ENCODE measurements around the gene CDH4.

CDH4 gene

DNA sequence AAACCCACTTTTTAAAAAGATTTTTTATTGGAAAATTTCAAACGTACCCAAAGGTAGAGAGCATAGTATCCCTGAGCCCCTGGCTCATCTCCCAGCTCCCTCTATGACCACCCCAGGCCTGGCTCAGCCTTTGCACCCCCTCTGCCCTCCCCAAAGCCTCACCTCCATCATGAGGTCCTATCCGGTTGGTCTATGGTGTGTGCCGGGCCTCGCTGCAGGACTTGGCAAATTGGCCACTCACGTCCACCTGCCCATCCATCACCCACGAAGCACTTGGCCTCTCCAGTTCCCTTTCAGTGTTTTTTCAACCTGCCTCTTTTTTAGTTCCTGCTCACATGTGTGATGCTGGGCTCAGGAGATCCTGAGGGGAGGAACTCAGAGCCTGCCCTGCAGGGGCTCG, 147.4 kb downstream of the CDH4 start:
- Histone ChIP-seq H2BK15ac (ENCODE audit: low read length) (no peak overlapping the region), H3K4me2 (ENCODE audit: insufficient read depth, low read length, poor library complexity, severe bottlenecking) (no peak overlapping the region), H2AK5ac (ENCODE audit: low read depth, low read length) (peak overlapping the region; percentile 21), H4K8ac (ENCODE audit: low read depth, low read length) (no peak overlapping the region), H3K9ac (ENCODE audit: low read depth, low read length, poor library complexity) (no peak overlapping the region), H3K36me3 (replicated peaks in 1 of 2; ENCODE audit: control insufficient read depth in 2 of 2, insufficient read depth in 2 of 2, low read length in 2 of 2) (no peaks in the 10 kb centered on the region), H3K4ac (ENCODE audit: low read length) (no peak overlapping the region), H3K9me3 (replicated peaks in 1 of 2; ENCODE audit: control insufficient read depth in 2 of 2, insufficient read depth in 1 of 2, low read depth in 1 of 2, low read length in 2 of 2) (peaks cover 5 to 10% of the 10 kb centered on the region in 2 donors), H3K23ac (ENCODE audit: low read depth, low read length, poor library complexity) (no peak overlapping the region), H4K91ac (ENCODE audit: low read depth, low read length, poor library complexity) (no peak overlapping the region), H3K18ac (ENCODE audit: low read length) (peak overlapping the region; percentile 41), H3K79me1 (ENCODE audit: low read depth, low read length) (peaks cover 3% of the 10 kb centered on the region), H2BK120ac (ENCODE audit: low read depth, low read length) (no peak overlapping the region), H3K4me1 (ENCODE audit: control insufficient read depth in 2 of 2, insufficient read depth in 1 of 2, low read depth in 1 of 2, low read length in 2 of 2) (no peaks in the 10 kb centered on the region), H3K27me3 (ENCODE audit: control insufficient read depth in 3 of 3, insufficient read depth in 3 of 3, low read depth in 1 of 3, low read length in 3 of 3) (no peaks in the 10 kb centered on the region), H3K14ac (ENCODE audit: low read length) (no peak overlapping the region), H2AFZ (ENCODE audit: low read length) (no peak overlapping the region), H3K4me3 (ENCODE audit: low read length in 2 of 2) (no peak overlapping the region), H3K27ac (replicated peaks; ENCODE audit: low read length) (no peak overlapping the region), H2BK5ac (ENCODE audit: low read length) (no peak overlapping the region), H2BK12ac (ENCODE audit: low read length) (no peak overlapping the region)
- no CpG with 5 or more reads among the region's 7 CpGs for WGBS, 2 donors (ENCODE audit: extremely low coverage in 2 of 2, insufficient read length in 2 of 2, insufficient replicate concordance in 1 of 2)
- DNase-seq (ENCODE audit: low spot score), result no peak

DNA sequence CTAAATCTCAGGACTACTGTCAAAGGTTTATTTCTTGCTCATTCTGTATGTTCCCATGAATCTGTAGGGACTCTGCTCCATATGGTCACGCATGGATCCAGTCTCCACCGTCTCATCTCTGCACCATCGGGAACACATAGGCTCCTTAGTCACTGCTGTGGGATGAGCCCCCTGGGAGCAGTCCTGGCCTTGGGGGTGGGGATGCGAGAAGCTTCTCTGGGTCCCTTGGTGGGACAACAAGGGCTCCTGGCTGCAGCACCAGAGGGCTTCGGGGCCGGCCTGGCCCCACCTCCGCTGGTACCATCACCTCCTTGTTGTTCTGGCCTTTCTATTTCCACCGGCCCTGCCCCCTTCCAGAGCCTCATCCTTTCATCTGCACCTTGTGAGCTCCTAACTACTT, 148.4 kb downstream of the CDH4 start:
- no peak overlapping the region for H3K27ac ChIP-seq (replicated peaks; ENCODE audit: low read length)
- H3K23ac ChIP-seq (ENCODE audit: low read depth, low read length, poor library complexity), result no peak overlapping the region
- H3K4me3 ChIP-seq (ENCODE audit: low read length in 2 of 2), result no peak overlapping the region
- H2AK5ac ChIP-seq (ENCODE audit: low read depth, low read length), result no peak overlapping the region
- H3K27me3 ChIP-seq (ENCODE audit: control insufficient read depth in 3 of 3, insufficient read depth in 3 of 3, low read depth in 1 of 3, low read length in 3 of 3), result no peaks in the 10 kb centered on the region
- H3K9me3 ChIP-seq (replicated peaks in 1 of 2; ENCODE audit: control insufficient read depth in 2 of 2, insufficient read depth in 1 of 2, low read depth in 1 of 2, low read length in 2 of 2), result peaks cover 5 to 15% of the 10 kb centered on the region in 2 donors
- WGBS, 2 donors (ENCODE audit: extremely low coverage in 2 of 2, insufficient read length in 2 of 2, insufficient replicate concordance in 1 of 2), result no CpG with 5 or more reads among the region's 8 CpGs
- H3K4ac ChIP-seq (ENCODE audit: low read length), result no peak overlapping the region
- H2BK15ac ChIP-seq (ENCODE audit: low read length), result no peak overlapping the region
- no peak overlapping the region for H4K8ac ChIP-seq (ENCODE audit: low read depth, low read length)
- no peak overlapping the region for H2BK5ac ChIP-seq (ENCODE audit: low read length)
- no peak overlapping the region for H3K9ac ChIP-seq (ENCODE audit: low read depth, low read length, poor library complexity)
- peaks cover 3% of the 10 kb centered on the region for H3K79me1 ChIP-seq (ENCODE audit: low read depth, low read length)
- H2AFZ ChIP-seq (ENCODE audit: low read length), result no peak overlapping the region
- no peaks in the 10 kb centered on the region for H3K36me3 ChIP-seq (replicated peaks in 1 of 2; ENCODE audit: control insufficient read depth in 2 of 2, insufficient read depth in 2 of 2, low read length in 2 of 2)
- no peaks in the 10 kb centered on the region for H3K4me1 ChIP-seq (ENCODE audit: control insufficient read depth in 2 of 2, insufficient read depth in 1 of 2, low read depth in 1 of 2, low read length in 2 of 2)
- no peak overlapping the region for H4K91ac ChIP-seq (ENCODE audit: low read depth, low read length, poor library complexity)
- no peak overlapping the region for H2BK12ac ChIP-seq (ENCODE audit: low read length)
- DNase-seq (ENCODE audit: low spot score), result no peak
- H3K18ac ChIP-seq (ENCODE audit: low read length), result no peak overlapping the region
- no peak overlapping the region for H2BK120ac ChIP-seq (ENCODE audit: low read depth, low read length)
- H3K4me2 ChIP-seq (ENCODE audit: insufficient read depth, low read length, poor library complexity, severe bottlenecking), result no peak overlapping the region
- H3K14ac ChIP-seq (ENCODE audit: low read length), result no peak overlapping the region

DNA sequence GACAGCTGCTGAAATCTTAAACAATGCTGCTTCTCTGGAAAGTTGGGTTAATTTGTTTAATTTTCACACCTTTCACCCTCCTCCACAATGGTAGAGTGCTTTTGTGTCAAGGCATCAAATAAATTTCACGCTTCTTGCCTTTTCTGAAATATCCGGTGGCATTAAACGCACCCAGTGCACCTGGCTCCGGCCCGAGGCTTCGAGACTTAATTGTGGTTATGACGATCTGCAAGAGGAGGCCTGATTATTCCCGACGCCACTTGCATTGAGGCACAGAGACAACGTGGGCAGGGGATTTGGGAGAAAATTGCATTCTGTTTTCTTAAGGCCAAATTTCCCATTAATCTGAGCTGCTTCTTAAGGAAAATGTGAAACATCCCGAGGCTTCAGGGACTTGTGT, 152.2 kb downstream of the CDH4 start:
- Histone ChIP-seq H3K27ac (replicated peaks; ENCODE audit: low read length) (no peak overlapping the region), H2BK15ac (ENCODE audit: low read length) (no peak overlapping the region), H3K27me3 (ENCODE audit: control insufficient read depth in 3 of 3, insufficient read depth in 3 of 3, low read depth in 1 of 3, low read length in 3 of 3) (no peaks in the 10 kb centered on the region), H3K4me2 (ENCODE audit: insufficient read depth, low read length, poor library complexity, severe bottlenecking) (no peak overlapping the region), H4K91ac (ENCODE audit: low read depth, low read length, poor library complexity) (no peak overlapping the region), H3K4ac (ENCODE audit: low read length) (no peak overlapping the region), H3K18ac (ENCODE audit: low read length) (no peak overlapping the region), H3K4me3 (ENCODE audit: low read length in 2 of 2) (no peak overlapping the region), H2AFZ (ENCODE audit: low read length) (no peak overlapping the region), H3K79me1 (ENCODE audit: low read depth, low read length) (no peaks in the 10 kb centered on the region), H3K23ac (ENCODE audit: low read depth, low read length, poor library complexity) (no peak overlapping the region), H3K36me3 (replicated peaks in 1 of 2; ENCODE audit: control insufficient read depth in 2 of 2, insufficient read depth in 2 of 2, low read length in 2 of 2) (no peaks in the 10 kb centered on the region), H3K9ac (ENCODE audit: low read depth, low read length, poor library complexity) (no peak overlapping the region), H2AK5ac (ENCODE audit: low read depth, low read length) (no peak overlapping the region), H4K8ac (ENCODE audit: low read depth, low read length) (no peak overlapping the region), H2BK5ac (ENCODE audit: low read length) (no peak overlapping the region), H2BK120ac (ENCODE audit: low read depth, low read length) (no peak overlapping the region), H2BK12ac (ENCODE audit: low read length) (no peak overlapping the region), H3K14ac (ENCODE audit: low read length) (no peak overlapping the region), H3K9me3 (replicated peaks in 1 of 2; ENCODE audit: control insufficient read depth in 2 of 2, insufficient read depth in 1 of 2, low read depth in 1 of 2, low read length in 2 of 2) (peaks cover 0 to 12% of the 10 kb centered on the region in 2 donors), H3K4me1 (ENCODE audit: control insufficient read depth in 2 of 2, insufficient read depth in 1 of 2, low read depth in 1 of 2, low read length in 2 of 2) (no peaks in the 10 kb centered on the region)
- DNase-seq (ENCODE audit: low spot score), result no peak
- WGBS, 2 donors (ENCODE audit: extremely low coverage in 2 of 2, insufficient read length in 2 of 2, insufficient replicate concordance in 1 of 2), result no CpG with 5 or more reads among the region's 11 CpGs

DNA sequence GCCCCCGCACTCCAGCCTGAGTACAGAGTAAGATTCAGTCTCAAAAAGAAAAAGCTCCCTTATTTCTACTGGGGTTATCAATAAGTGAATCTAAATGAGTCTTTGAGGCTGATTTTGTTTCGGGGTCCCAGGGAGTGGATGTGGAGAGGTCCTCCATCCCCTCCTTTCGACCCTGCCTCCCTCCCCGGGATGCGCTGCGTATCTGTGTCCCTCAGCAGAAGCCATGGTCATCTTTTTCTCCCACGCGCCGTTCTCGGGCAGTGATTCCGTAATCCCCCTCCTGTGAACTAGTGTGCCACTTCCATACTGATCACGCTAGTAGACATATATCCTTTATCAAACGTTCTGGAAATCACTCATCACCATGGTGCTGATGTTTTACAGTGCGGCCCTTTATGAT, 152.9 kb downstream of the CDH4 start:
- Histone ChIP-seq H2AK5ac (ENCODE audit: low read depth, low read length) (no peak overlapping the region), H3K4me3 (ENCODE audit: low read length in 2 of 2) (no peak overlapping the region), H3K9ac (ENCODE audit: low read depth, low read length, poor library complexity) (no peak overlapping the region), H2AFZ (ENCODE audit: low read length) (no peak overlapping the region), H3K4ac (ENCODE audit: low read length) (no peak overlapping the region), H3K9me3 (replicated peaks in 1 of 2; ENCODE audit: control insufficient read depth in 2 of 2, insufficient read depth in 1 of 2, low read depth in 1 of 2, low read length in 2 of 2) (peaks cover 0 to 12% of the 10 kb centered on the region in 2 donors), H2BK5ac (ENCODE audit: low read length) (no peak overlapping the region), H3K18ac (ENCODE audit: low read length) (no peak overlapping the region), H4K91ac (ENCODE audit: low read depth, low read length, poor library complexity) (no peak overlapping the region), H2BK12ac (ENCODE audit: low read length) (no peak overlapping the region), H4K8ac (ENCODE audit: low read depth, low read length) (no peak overlapping the region), H3K27ac (replicated peaks; ENCODE audit: low read length) (no peak overlapping the region), H3K4me2 (ENCODE audit: insufficient read depth, low read length, poor library complexity, severe bottlenecking) (no peak overlapping the region), H3K36me3 (replicated peaks in 1 of 2; ENCODE audit: control insufficient read depth in 2 of 2, insufficient read depth in 2 of 2, low read length in 2 of 2) (no peaks in the 10 kb centered on the region), H3K4me1 (ENCODE audit: control insufficient read depth in 2 of 2, insufficient read depth in 1 of 2, low read depth in 1 of 2, low read length in 2 of 2) (no peaks in the 10 kb centered on the region), H3K27me3 (ENCODE audit: control insufficient read depth in 3 of 3, insufficient read depth in 3 of 3, low read depth in 1 of 3, low read length in 3 of 3) (no peaks in the 10 kb centered on the region), H2BK15ac (ENCODE audit: low read length) (no peak overlapping the region), H3K14ac (ENCODE audit: low read length) (no peak overlapping the region), H2BK120ac (ENCODE audit: low read depth, low read length) (no peak overlapping the region), H3K79me1 (ENCODE audit: low read depth, low read length) (no peaks in the 10 kb centered on the region), H3K23ac (ENCODE audit: low read depth, low read length, poor library complexity) (no peak overlapping the region)
- WGBS, 2 donors (ENCODE audit: extremely low coverage in 2 of 2, insufficient read length in 2 of 2, insufficient replicate concordance in 1 of 2), result no CpG with 5 or more reads among the region's 14 CpGs
- DNase-seq (ENCODE audit: low spot score), result no peak
